K562 (cell line): ENCODE data around the gene PRKCE. TPM values are rescaled to one million over a fixed set of nuclear protein-coding genes. Genes with fewer than 3 reads are reported as not detected.

Experiments
- EHMT2 ChIP-seq: fragments of 450-650 bp; IDR thresholded peaks from 2 replicates; pipeline ENCODE4 v1.6.1; 2018; ENCODE audit warnings: antibody characterized with exemption
- EP300 ChIP-seq: IDR thresholded peaks from 2 replicates; pipeline ENCODE4 v1.6.1; 2012; ENCODE audit warnings: low read length, improper control_type of control experiment
- GATA2 ChIP-seq: sonication (generic); formaldehyde crosslinking; IDR thresholded peaks from 2 replicates; pipeline ENCODE4 v1.4.0; 2020; ENCODE audit warnings: mild to moderate bottlenecking, missing genetic modification reagents
- RBM25 ChIP-seq: fragments of 200-400 bp; formaldehyde crosslinking; IDR thresholded peaks from 2 replicates; pipeline ENCODE4 v1.6.1; 2018; ENCODE audit warnings: low read length, low read depth, moderate library complexity; ENCODE audit not compliant: severe bottlenecking
- RREB1 ChIP-seq: fragments of 250-450 bp; sonication (Bioruptor Pico); IDR thresholded peaks from 2 replicates; pipeline ENCODE4 v1.4.0; 2020
- ZBTB17 ChIP-seq: fragments of 450-650 bp; formaldehyde crosslinking; IDR thresholded peaks from 2 replicates; pipeline ENCODE4 v1.4.0; 2020; ENCODE audit warnings: mild to moderate bottlenecking
- ZBTB40 ChIP-seq, 2 experiments: fragments of 450-650 bp in 1 of 2; sonication (generic) in 1 of 2; formaldehyde crosslinking in 1 of 2; IDR thresholded peaks; 2 replicates each; pipeline versions ENCODE4 v1.7.1 to v1.9.0; 2016 to 2022; ENCODE audit warnings: inconsistent platforms in 1 of 2, mild to moderate bottlenecking in 1 of 2, missing genetic modification reagents in 1 of 2
- ZFX ChIP-seq: sonication (generic); formaldehyde crosslinking; IDR thresholded peaks from 2 replicates; pipeline ENCODE4 v1.8.0; 2022; ENCODE audit warnings: mild to moderate bottlenecking, missing genetic modification reagents, moderate library complexity
- ZNF76 ChIP-seq: fragments of 250-450 bp; sonication (Bioruptor Pico); IDR thresholded peaks from 2 replicates; pipeline ENCODE4 v1.4.0; 2020; ENCODE audit warnings: mild to moderate bottlenecking, moderate library complexity, borderline replicate concordance
- polyA plus RNA-seq, 8 experiments: library from polyadenylated mRNA; depleted of rRNA in 4 of 8; stranded (reverse) in 5 of 8; unstranded in 3 of 8; fragments of >200 nt; fragmentation: Nextera tagmentation in 2 of 8; fragmentation: Illumina TruSeq in 1 of 8; extraction: Ambion mirVana in 2 of 8; extraction: Trizol in 1 of 8; gene quantifications; 2 replicates each; pipeline versions ENCODE4 v1.2.1 to v1.2.3, GENCODE V29; 2011 to 2014; ENCODE audit warnings: inconsistent platforms in 1 of 8, missing spikeins in 1 of 8
- total RNA-seq, 7 experiments: library from RNA; depleted of rRNA in 6 of 7; stranded (reverse); fragments of >200 nt in 6 of 7; fragmentation: Illumina TruSeq in 2 of 7; extraction: Trizol in 2 of 7; gene quantifications; 2 replicates each; pipeline versions ENCODE4 v1.2.1 to v1.2.3, GENCODE V29; 2011 to 2021; ENCODE audit warnings: low replicate concordance in 1 of 7

PRKCE gene
- total and polyA plus RNA-seq, 9 of the 15 experiments (the other 6 are each of a cell fraction or from before 2014, with no cell fraction given) = 0.06 to 1.0 (median 0.22) TPM; not detected in 1

- 0 out of 2 replicates have a peak, but pooled peaks have one; percentile 25 for TF ChIP-seq ZNF76 (CRISPR knock-in tag)
- TF ChIP-seq ZFX (CRISPR knock-in tag) = peak; percentile 69
- TF ChIP-seq ZBTB17 (CRISPR knock-in tag) = peak; percentile 46; the same call in 1 of the 2 replicates
- 0 out of 2 replicates have a peak, but pooled peaks have one; percentile 26 for TF ChIP-seq ZBTB40 (IDR thresholded peaks at IDR 0.05)
- no peak for TF ChIP-seq ZBTB40 (CRISPR knock-in tag; IDR thresholded peaks at IDR 0.05)
- no peak for TF ChIP-seq RREB1 (CRISPR knock-in tag)
- TF ChIP-seq RBM25 = peak; percentile 50
- TF ChIP-seq EHMT2 = no peak
- TF ChIP-seq EP300 = peak; percentile 89
- TF ChIP-seq GATA2 = peak; percentile 43
Observed at GRCh38 chr2:45786030-45786835, 134.8 kb downstream of the PRKCE start (continued).
